GM23248 (cell line): ENCODE measurements around the gene ATP11C. TPM values are rescaled to one million over a fixed set of nuclear protein-coding genes. Genes with fewer than 3 reads are reported as not detected.
"Not testable (repeated sequence)": the region's sequence is repeated elsewhere in the genome, so short reads cannot be mapped to it uniquely, and the experiment has no call there.

ENCODE experiments used
- DNase-seq: peaks from one replicate; pipeline ENCODE4 v3.0.0-alpha.2; 2015
- H2AFZ ChIP-seq: fragments of 200-600 bp; sonication (generic); 2 replicates; pipeline ENCODE4 v1.6.1; 2016; ENCODE audit warnings: antibody characterized with exemption
- H3F3A ChIP-seq: fragments of 200-600 bp; sonication (generic); 2 replicates; pipeline ENCODE4 v1.6.1; 2016; ENCODE audit warnings: mild to moderate bottlenecking, antibody characterized with exemption, mixed run types; ENCODE audit not compliant: insufficient read depth
- H3K27ac ChIP-seq: fragments of 200-600 bp; sonication (generic); 2 replicates; pipeline ENCODE4 v1.5.1; 2016; ENCODE audit warnings: mild to moderate bottlenecking
- H3K27me3 ChIP-seq: fragments of 200-600 bp; sonication (generic); replicated peaks from 2 replicates; pipeline ENCODE4 v1.6.1; 2016; ENCODE audit warnings: mild to moderate bottlenecking; ENCODE audit not compliant: insufficient read depth
- H3K36me3 ChIP-seq: fragments of 200-600 bp; sonication (generic); 2 replicates; pipeline ENCODE4 v1.6.1; 2016; ENCODE audit warnings: low read depth, mild to moderate bottlenecking
- H3K4me1 ChIP-seq: fragments of 200-600 bp; sonication (generic); 2 replicates; pipeline ENCODE4 v1.6.1; 2016; ENCODE audit warnings: mild to moderate bottlenecking; ENCODE audit not compliant: insufficient read depth
- H3K4me2 ChIP-seq: fragments of 200-600 bp; sonication (generic); one replicate; pipeline ENCODE4 v1.6.1; 2016; ENCODE audit warnings: mild to moderate bottlenecking; ENCODE audit not compliant: unreplicated experiment
- H3K4me3 ChIP-seq: fragments of 200-600 bp; sonication (generic); 2 replicates; pipeline ENCODE4 v1.5.1; 2016; ENCODE audit warnings: mild to moderate bottlenecking
- H3K79me2 ChIP-seq: fragments of 200-600 bp; sonication (generic); 2 replicates; pipeline ENCODE4 v1.6.1; 2016; ENCODE audit warnings: mild to moderate bottlenecking; ENCODE audit not compliant: insufficient read depth
- H3K9ac ChIP-seq: fragments of 200-600 bp; sonication (generic); 2 replicates; pipeline ENCODE4 v1.6.1; 2016; ENCODE audit warnings: mild to moderate bottlenecking
- H3K9me2 ChIP-seq: fragments of 200-600 bp; sonication (generic); 2 replicates; pipeline ENCODE4 v1.6.1; 2016; ENCODE audit warnings: mixed run types, mild to moderate bottlenecking, moderate library complexity; ENCODE audit not compliant: insufficient read depth
- H3K9me3 ChIP-seq: fragments of 200-600 bp; sonication (generic); one replicate; pipeline ENCODE4 v1.6.1; 2017; ENCODE audit warnings: low read depth
- H4K20me1 ChIP-seq: fragments of 200-600 bp; sonication (generic); 2 replicates; pipeline ENCODE4 v1.6.0; 2016; ENCODE audit not compliant: insufficient read depth
- EZH2 ChIP-seq: fragments of 200-600 bp; sonication (generic); IDR thresholded peaks from 2 replicates; pipeline ENCODE4 v1.6.1; 2018; ENCODE audit warnings: antibody characterized with exemption, mild to moderate bottlenecking; ENCODE audit not compliant: insufficient read depth, poor library complexity, severe bottlenecking
- EZH2phosphoT487 ChIP-seq: fragments of 200-600 bp; sonication (generic); IDR thresholded peaks from 2 replicates; pipeline ENCODE4 v1.6.1; 2018; ENCODE audit warnings: antibody characterized with exemption, moderate library complexity, mild to moderate bottlenecking, low read depth; ENCODE audit not compliant: insufficient read depth
- WGBS, 2 experiments: methylation state at CpG; one replicate each; pipeline ENCODE4 v1.1.6; 2015 to 2017; ENCODE audit warnings: low lambda C conversion rate in 2 of 2, low coverage in 1 of 2; ENCODE audit errors: missing lambda C conversion rate in 2 of 2; 5-methylcytosine and 5-hydroxymethylcytosine counted together
- in situ Hi-C: fragments of 300-500 bp; cut with MboI; formaldehyde crosslinking; loops from 2 replicates; pipeline ENCODE4 v1.15.0; 2020
- microRNA counts: library from miRNA; unstranded; fragments of <30 nt; microRNA quantifications from one replicate; lab custom pipeline; 2016
- microRNA-seq: library from miRNA; unstranded; fragments of <30 nt; microRNA quantifications from one replicate; pipeline ENCODE4, GENCODE V29; 2016; ENCODE audit warnings: borderline number of aligned reads
- polyA plus RNA-seq: library from polyadenylated mRNA; unstranded; fragments of >200 nt; fragmentation: Nextera tagmentation; extraction: Ambion mirVana; gene quantifications from 2 replicates; pipeline ENCODE4 v1.2.1, GENCODE V29; 2016
- small RNA-seq: library from RNA; depleted of rRNA; stranded (forward); fragments of <200 nt; gene quantifications from one replicate; pipeline ENCODE3, GENCODE V24; 2014; ENCODE audit warnings: low read depth, low replicate concordance
- total RNA-seq: library from RNA; depleted of rRNA; stranded (reverse); fragments of >200 nt; shearing (Covaris generic); gene quantifications from 2 replicates; pipeline ENCODE4 v1.2.3, GENCODE V29; 2014; rRNA removed

The ATP11C gene
- total and polyA plus RNA-seq, 2 experiments from 2014 or later = 8.5 to 26.2 TPM

GRCh38 chrX:139691843-139692505 lies 240.9 kb downstream of the ATP11C start:
- TF ChIP-seq EZH2 (no peak), EZH2phosphoT487 (no peak)
- Histone ChIP-seq H3K9me3 (no peaks in the 10 kb centered on the region), H3K27me3 (no peaks in the 10 kb centered on the region), H4K20me1 (no peaks in the 10 kb centered on the region), H3K4me1 (0 out of 2 replicates have a peak, but pooled peaks cover 3% of the 10 kb centered on the region), H3K4me3 (peak overlapping the region; percentile 60), H3K4me2 (peak overlapping the region; percentile 73), H3K36me3 (no peaks in the 10 kb centered on the region), H3K9me2 (no peaks in the 10 kb centered on the region), H2AFZ (peak overlapping the region; percentile 62), H3K79me2 (no peaks in the 10 kb centered on the region), H3F3A (no peaks in the 10 kb centered on the region), H3K27ac (no peak overlapping the region), H3K9ac (no peak overlapping the region)
- WGBS, 2 experiments = 0 to 1% methylated on average over 15 to 23 of the region's 52 CpGs
- peak; percentile 13 for DNase-seq
- in situ Hi-C loops = no loop called here

- no peaks in the 10 kb centered on the region for H4K20me1 ChIP-seq
- in situ Hi-C loops = no loop called here
- H3K4me3 ChIP-seq = no peak overlapping the region; the same call in 1 of the 2 replicates
- no peaks in the 10 kb centered on the region for H3K36me3 ChIP-seq
- 0 out of 2 replicates have a peak, but pooled peaks cover 3% of the 10 kb centered on the region for H3K4me1 ChIP-seq
- H3F3A ChIP-seq = no peaks in the 10 kb centered on the region
- no peaks in the 10 kb centered on the region for H3K9me3 ChIP-seq
- no peak overlapping the region for H2AFZ ChIP-seq
- H3K4me2 ChIP-seq = no peak overlapping the region
- H3K9me2 ChIP-seq = no peaks in the 10 kb centered on the region
- 0 to 3% methylated on average over 3 to 23 of the region's 23 CpGs for WGBS, 2 experiments
- H3K9ac ChIP-seq = no peak overlapping the region
- TF ChIP-seq EZH2phosphoT487 (no peak), EZH2 (no peak)
- no peaks in the 10 kb centered on the region for H3K79me2 ChIP-seq
- peak; percentile 37 for DNase-seq
- no peaks in the 10 kb centered on the region for H3K27me3 ChIP-seq
- H3K27ac ChIP-seq = no peak overlapping the region
Measured at GRCh38 chrX:139691493-139691842, 241.4 kb downstream of the ATP11C start.

GRCh38 chrX:139685175-139685574 lies 247.7 kb downstream of the ATP11C start:
- in situ Hi-C loops, H3K36me3 ChIP-seq, H3K9ac ChIP-seq, H3K9me3 ChIP-seq, H3F3A ChIP-seq, H3K4me3 ChIP-seq, H4K20me1 ChIP-seq, H3K27me3 ChIP-seq, H3K27ac ChIP-seq, H3K4me1 ChIP-seq, H3K4me2 ChIP-seq, H3K79me2 ChIP-seq, H2AFZ ChIP-seq, H3K9me2 ChIP-seq, DNase-seq: not testable (repeated sequence)
- WGBS, 2 experiments = 44 to 65% methylated on average over 3 to 7 of the region's 7 CpGs

- H3K9me2 ChIP-seq = no peaks in the 10 kb centered on the region
Measured at GRCh38 chrX:139680356-139680755, 252.5 kb downstream of the ATP11C start.

More at GRCh38 chrX:139680356-139680755, 252.5 kb downstream of the ATP11C start:
- no peaks in the 10 kb centered on the region for H3K79me2 ChIP-seq
- H4K20me1 ChIP-seq = no peaks in the 10 kb centered on the region
- no peak overlapping the region for H3K4me2 ChIP-seq
- H3K36me3 ChIP-seq = no peaks in the 10 kb centered on the region
- no peak overlapping the region for H3K27ac ChIP-seq
- no peaks in the 10 kb centered on the region for H3K27me3 ChIP-seq
- no peak overlapping the region for H2AFZ ChIP-seq
- no peak for DNase-seq
- no peaks in the 10 kb centered on the region for H3K4me1 ChIP-seq
- no peak overlapping the region for H3K9ac ChIP-seq
- in situ Hi-C loops = no loop called here
- H3K4me3 ChIP-seq = no peak overlapping the region
- H3K9me3 ChIP-seq = no peaks in the 10 kb centered on the region
- WGBS, 2 experiments = 22 to 25% methylated on average over 3 of the region's 3 CpGs
- no peak for TF ChIP-seq EZH2
- no peak for TF ChIP-seq EZH2phosphoT487
- H3F3A ChIP-seq = no peaks in the 10 kb centered on the region

MicroRNAs encoded within 50 kb of the gene (microRNA counts, 767-probe panel; counts per million panel counts)
- 447 counts per million, percentile 86 among the panel's probes with 10 or more counts for microRNA hsa-miR-505-3p (lab: Ali Mortazavi, UCI)

Small RNA genes within 50 kb of the gene (microRNA-seq; reads per million reads assigned to microRNA genes)
- gene MIR505 = 219 reads per million, percentile 61 among the genes with 10 or more reads in this experiment

Small RNA genes within 50 kb of the gene (small RNA-seq; reads per million reads assigned to genes)
- gene MIR505 (not detected), gene RF00425 (not detected), gene RF01210 (not detected), gene RNU6ATAC23P (not detected)

Other genes starting within 250 kb of the ATP11C start
- gene MCF2, start 224.9 kb downstream of the ATP11C start, total RNA-seq = not detected in 2 replicates
- 0.11 TPM in 1 of 2 replicates, not detected in the other for gene MCF2, start 224.9 kb downstream of the ATP11C start, polyA plus RNA-seq
- not detected in 2 replicates for gene CXorf66, start 32.5 kb upstream of the ATP11C start, total RNA-seq
- not detected in 2 replicates for gene CXorf66, start 32.5 kb upstream of the ATP11C start, polyA plus RNA-seq